ENCODE results near the gene UBAP2.

- TF ChIP-seq, protein P1, sequence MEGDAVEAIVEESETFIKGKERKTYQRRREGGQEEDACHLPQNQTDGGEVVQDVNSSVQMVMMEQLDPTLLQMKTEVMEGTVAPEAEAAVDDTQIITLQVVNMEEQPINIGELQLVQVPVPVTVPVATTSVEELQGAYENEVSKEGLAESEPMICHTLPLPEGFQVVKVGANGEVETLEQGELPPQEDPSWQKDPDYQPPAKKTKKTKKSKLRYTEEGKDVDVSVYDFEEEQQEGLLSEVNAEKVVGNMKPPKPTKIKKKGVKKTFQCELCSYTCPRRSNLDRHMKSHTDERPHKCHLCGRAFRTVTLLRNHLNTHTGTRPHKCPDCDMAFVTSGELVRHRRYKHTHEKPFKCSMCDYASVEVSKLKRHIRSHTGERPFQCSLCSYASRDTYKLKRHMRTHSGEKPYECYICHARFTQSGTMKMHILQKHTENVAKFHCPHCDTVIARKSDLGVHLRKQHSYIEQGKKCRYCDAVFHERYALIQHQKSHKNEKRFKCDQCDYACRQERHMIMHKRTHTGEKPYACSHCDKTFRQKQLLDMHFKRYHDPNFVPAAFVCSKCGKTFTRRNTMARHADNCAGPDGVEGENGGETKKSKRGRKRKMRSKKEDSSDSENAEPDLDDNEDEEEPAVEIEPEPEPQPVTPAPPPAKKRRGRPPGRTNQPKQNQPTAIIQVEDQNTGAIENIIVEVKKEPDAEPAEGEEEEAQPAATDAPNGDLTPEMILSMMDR (IDR thresholded peaks at IDR 0.05): no peak
- no peak for TF ChIP-seq POLR2AphosphoS5 (IDR thresholded peaks at IDR 0.05; ENCODE audit: insufficient read depth in 1 of 2, low read depth in 1 of 2)
Measured at GRCh38 chr9:33993104-33993503, 55.6 kb downstream of the UBAP2 start.
